Spinal cord (tissue), 10 donors: Measurements from ENCODE around the gene SMR3A. TPM values are rescaled to one million over a fixed set of nuclear protein-coding genes. Genes with fewer than 3 reads are reported as not detected.
A peak's percentile ranks its signal among the peaks of the same experiment; 100 is the strongest.

ENCODE experiments used
- DNase-seq, 6 donors: peaks; one replicate each; pipeline versions ENCODE4 v3.0.0 to v3.0.0-alpha.2; 2013 to 2015; ENCODE audit warnings: low spot score in 6 of 6, low read depth in 4 of 6
- H3K27ac ChIP-seq: one replicate; pipeline ENCODE4 v1.5.1; 2013; ENCODE audit warnings: low read depth, low read length, control low read depth
- H3K27me3 ChIP-seq: one replicate; pipeline ENCODE4 v1.6.1; 2013; ENCODE audit warnings: low read length; ENCODE audit not compliant: control insufficient read depth, insufficient read depth
- H3K36me3 ChIP-seq: one replicate; pipeline ENCODE4 v1.6.1; 2013; ENCODE audit warnings: low read length; ENCODE audit not compliant: control insufficient read depth, insufficient read depth
- H3K4me1 ChIP-seq: one replicate; pipeline ENCODE4 v1.6.1; 2013; ENCODE audit warnings: low read length; ENCODE audit not compliant: control insufficient read depth, insufficient read depth
- H3K4me3 ChIP-seq: one replicate; pipeline ENCODE4 v1.5.1; 2013; ENCODE audit warnings: low read depth, low read length, control low read depth
- H3K9me3 ChIP-seq: one replicate; pipeline ENCODE4 v1.6.1; 2013; ENCODE audit warnings: low read length; ENCODE audit not compliant: control insufficient read depth, insufficient read depth
- WGBS: methylation state at CpG from one replicate; pipeline ENCODE4 v1.1.5; 2013; ENCODE audit warnings: missing lambda C conversion rate; ENCODE audit not compliant: insufficient coverage; 5-methylcytosine and 5-hydroxymethylcytosine counted together
- polyA plus RNA-seq, 2 donors: library from polyadenylated mRNA; unstranded; fragments of 120-200 nt; gene quantifications; one replicate each; pipeline ENCODE4 v1.2.1, GENCODE V29; 2013; ENCODE audit not compliant: insufficient read length in 2 of 2
- total RNA-seq, 2 donors: library from RNA; depleted of rRNA in 1 of 2; stranded (reverse); fragments of 120-200 nt in 1 of 2; fragments of >200 nt in 1 of 2; gene quantifications; one replicate each; pipeline versions ENCODE4 v1.2.3 to v1.2.4, GENCODE V29; 2013 to 2014
- donor health status: healthy.

SMR3A gene
- total and polyA plus RNA-seq, 4 donors, result not detected

GRCh38 chr4:70365479-70365878, 4.9 kb downstream of the SMR3A start:
- peak in 3 of 6 donors; percentile 31 to 75 (median 68) for DNase-seq
- 40% methylated on average over 1 of the region's 2 CpGs for WGBS

DNA sequence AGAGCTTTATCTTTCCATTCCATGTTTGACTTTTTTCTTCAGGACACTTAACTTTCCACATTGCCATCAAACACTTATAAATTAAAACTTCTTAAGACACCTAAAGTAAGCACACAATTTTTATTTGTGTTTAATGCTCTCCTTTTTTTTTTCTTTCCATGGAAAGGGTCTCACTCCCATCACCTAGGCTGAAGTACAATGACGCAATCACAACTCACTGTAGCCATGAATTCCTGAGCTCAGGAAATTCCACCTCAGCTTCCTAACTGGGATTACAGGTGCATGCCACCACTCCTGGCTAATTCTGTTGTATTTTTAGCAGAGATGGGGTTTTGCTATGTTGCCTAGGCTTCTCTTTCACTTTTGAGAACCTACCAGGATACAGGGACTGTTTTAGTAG, 7.3 kb downstream of the SMR3A start:
- DNase-seq, result no peak
- H3K36me3 ChIP-seq, result no peaks in the 10 kb centered on the region
- H3K27me3 ChIP-seq, result no peaks in the 10 kb centered on the region
- no peak overlapping the region for H3K4me3 ChIP-seq
- no CpG with 5 or more reads among the region's 1 CpG for WGBS
- H3K4me1 ChIP-seq, result no peaks in the 10 kb centered on the region
- H3K9me3 ChIP-seq, result no peaks in the 10 kb centered on the region
- H3K27ac ChIP-seq, result no peak overlapping the region

More at GRCh38 chr4:70365479-70365878, 4.9 kb downstream of the SMR3A start:
- H3K27me3 ChIP-seq, result no peaks in the 10 kb centered on the region
- H3K9me3 ChIP-seq, result no peaks in the 10 kb centered on the region
- H3K36me3 ChIP-seq, result no peaks in the 10 kb centered on the region
- no peak overlapping the region for H3K4me3 ChIP-seq
- H3K4me1 ChIP-seq, result no peaks in the 10 kb centered on the region
- peak overlapping the region; percentile 33 for H3K27ac ChIP-seq

GRCh38 chr4:70371987-70372386, 11.4 kb downstream of the SMR3A start:
- H3K27ac ChIP-seq, result no peak overlapping the region
- no peaks in the 10 kb centered on the region for H3K36me3 ChIP-seq
- WGBS, result no CpG with 5 or more reads among the region's 4 CpGs
- no peaks in the 10 kb centered on the region for H3K4me1 ChIP-seq
- H3K4me3 ChIP-seq, result no peak overlapping the region
- no peak for DNase-seq
- H3K9me3 ChIP-seq, result no peaks in the 10 kb centered on the region
- H3K27me3 ChIP-seq, result no peaks in the 10 kb centered on the region

DNA sequence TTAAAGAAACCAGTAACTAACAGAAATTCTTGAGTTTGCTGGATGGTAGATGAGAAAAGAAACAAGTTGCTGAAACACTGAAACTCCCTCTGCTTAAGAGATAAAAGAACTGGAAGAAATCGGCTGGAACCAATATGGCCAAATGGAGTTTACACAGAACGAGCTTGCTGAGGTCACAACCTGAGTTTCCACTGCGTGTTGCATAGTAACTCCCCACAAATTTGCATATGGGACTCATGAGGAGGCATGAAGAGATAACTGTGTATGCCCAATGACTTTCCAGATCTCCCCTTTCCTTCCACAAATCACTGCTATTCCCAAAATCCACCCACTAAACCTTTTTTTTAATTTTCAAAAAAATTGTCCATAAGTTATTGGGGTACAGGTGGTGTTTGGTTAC, 12.2 kb downstream of the SMR3A start:
- no peak for DNase-seq
- Histone ChIP-seq H3K27me3 (no peaks in the 10 kb centered on the region), H3K9me3 (no peaks in the 10 kb centered on the region), H3K36me3 (no peaks in the 10 kb centered on the region), H3K4me1 (no peaks in the 10 kb centered on the region), H3K4me3 (no peak overlapping the region), H3K27ac (no peak overlapping the region)
- 100% methylated on average over 1 of the region's 3 CpGs for WGBS

GRCh38 chr4:70380578-70380977, 20.0 kb downstream of the SMR3A start:
- no CpG with 5 or more reads among the region's 3 CpGs for WGBS
- no peak for DNase-seq
- Histone ChIP-seq H3K4me3 (no peak overlapping the region), H3K36me3 (no peaks in the 10 kb centered on the region), H3K9me3 (no peaks in the 10 kb centered on the region), H3K27ac (no peak overlapping the region), H3K27me3 (no peaks in the 10 kb centered on the region), H3K4me1 (no peaks in the 10 kb centered on the region)

GRCh38 chr4:70382691-70383181, 22.2 kb downstream of the SMR3A start, which contains the start of gene SMR3B:
Gene SMR3B, plus strand, starts transcription at chr4:70383131. Its CDS starts 1,380 bp downstream, at chr4:70384511.
- Histone ChIP-seq H3K27me3 (no peaks in the 10 kb centered on the region), H3K27ac (no peak within 1 kb of the TSS), H3K36me3 (no peaks in the 10 kb centered on the region), H3K9me3 (no peaks in the 10 kb centered on the region), H3K4me1 (no peaks in the 10 kb centered on the region), H3K4me3 (no peak within 1 kb of the TSS)
- 67% methylated on average over 1 of the region's 5 CpGs for WGBS
- DNase-seq, result no peak

- Histone ChIP-seq H3K27me3 (no peaks in the 10 kb centered on the region), H3K9me3 (no peaks in the 10 kb centered on the region), H3K27ac (no peak overlapping the region), H3K36me3 (no peaks in the 10 kb centered on the region), H3K4me1 (no peaks in the 10 kb centered on the region), H3K4me3 (no peak overlapping the region)
- no peak for DNase-seq
- no CpG with 5 or more reads among the region's 2 CpGs for WGBS
These were observed 31.7 kb downstream of the SMR3A start for GRCh38 chr4:70392057-70392776.

GRCh38 chr4:70397580-70397979, 37.0 kb downstream of the SMR3A start, which contains the start of gene OPRPN:
Gene OPRPN, plus strand, starts transcription at chr4:70397940. Its CDS starts 1,346 bp downstream, at chr4:70399286.
- Histone ChIP-seq H3K9me3 (no peaks in the 10 kb centered on the region), H3K27ac (no peak within 1 kb of the TSS), H3K4me3 (no peak within 1 kb of the TSS), H3K36me3 (no peaks in the 10 kb centered on the region), H3K27me3 (no peaks in the 10 kb centered on the region), H3K4me1 (no peaks in the 10 kb centered on the region)
- no peak for DNase-seq

DNA sequence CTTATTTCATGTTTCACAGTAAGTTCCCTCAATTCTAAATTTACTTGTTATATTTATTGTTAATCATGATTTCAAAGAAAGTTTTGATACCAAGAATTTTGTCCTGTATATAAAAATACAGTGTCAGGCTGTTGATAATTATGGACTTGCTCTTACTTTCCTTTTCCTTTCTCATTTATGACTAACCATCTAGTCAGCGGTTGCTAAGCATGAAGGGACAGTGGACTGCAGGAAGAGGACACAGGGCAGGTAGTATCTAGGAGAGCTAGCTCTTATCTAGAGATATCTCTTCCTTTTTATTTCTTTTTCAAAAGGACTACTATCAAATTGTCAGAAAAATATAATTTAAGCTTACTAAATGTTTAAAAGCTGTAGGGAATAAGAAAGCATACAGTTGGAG, 38.8 kb downstream of the SMR3A start:
- Histone ChIP-seq H3K4me1 (no peaks in the 10 kb centered on the region), H3K4me3 (no peak overlapping the region), H3K9me3 (no peaks in the 10 kb centered on the region), H3K36me3 (no peaks in the 10 kb centered on the region), H3K27me3 (no peaks in the 10 kb centered on the region), H3K27ac (no peak overlapping the region)
- DNase-seq, result no peak
- WGBS, result no CpG with 5 or more reads among the region's 1 CpG

- H3K4me1 ChIP-seq, result no peaks in the 10 kb centered on the region
- H3K4me3 ChIP-seq, result no peak overlapping the region
- H3K36me3 ChIP-seq, result no peaks in the 10 kb centered on the region
- H3K9me3 ChIP-seq, result no peaks in the 10 kb centered on the region
- no peak for DNase-seq
- no CpG with 5 or more reads among the region's 1 CpG for WGBS
- H3K27ac ChIP-seq, result no peak overlapping the region
- H3K27me3 ChIP-seq, result no peaks in the 10 kb centered on the region
These were observed 42.2 kb downstream of the SMR3A start for GRCh38 chr4:70402762-70403161.
